Measurements from ENCODE around the gene AGAP5. TPM values are rescaled to one million over a fixed set of nuclear protein-coding genes. Genes with fewer than 3 reads are reported as not detected.
"Not testable (repeated sequence)": the region's sequence is repeated elsewhere in the genome, so short reads cannot be mapped to it uniquely, and the experiment has no call there.

The AGAP5 gene
- total and polyA plus RNA-seq, 2 donors (not counting 1 experiment from before 2014, with no cell fraction given): 1.8 to 3.1 TPM

GRCh38 chr10:73743905-73744663, 46.2 kb upstream of the AGAP5 start, which contains the start of gene SEC24C:
Gene SEC24C, plus strand, starts transcription at chr10:73744372. Its CDS starts 2,461 bp downstream, at chr10:73746833.
- Histone ChIP-seq H3K27me3 (ENCODE audit: control insufficient read depth, insufficient read depth, low read length) (no peaks in the 10 kb centered on the region), H3K4me2 (ENCODE audit: extremely low read depth, insufficient read depth, low read length) (peak within 1 kb of the TSS; percentile 86), H3K27ac (ENCODE audit: insufficient read depth, low read length) (peak within 1 kb of the TSS; percentile 93), H3K9ac (ENCODE audit: insufficient read depth, low read length) (peak within 1 kb of the TSS; percentile 86), H3K79me2 (ENCODE audit: control insufficient read depth, insufficient read depth, low read length) (peaks cover 47% of the 10 kb centered on the region), H3K4me1 (ENCODE audit: control insufficient read depth, extremely low read depth, insufficient read depth, low read length) (no peaks in the 10 kb centered on the region), H3K9me3 (ENCODE audit: control insufficient read depth, insufficient read depth, low read depth, low read length) (no peaks in the 10 kb centered on the region), H2AFZ (ENCODE audit: low read length) (peak within 1 kb of the TSS; percentile 74), H4K20me1 (ENCODE audit: control insufficient read depth, extremely low read depth, insufficient read depth, low read length) (no peaks in the 10 kb centered on the region), H3K4me3 (replicated peaks in 1 of 4; ENCODE audit: control extremely low read depth in 1 of 4, insufficient read depth in 1 of 4, low read depth in 3 of 4, low read length in 4 of 4) (peak within 1 kb of the TSS; percentile 85 to 99 (median 94)), H3K36me3 (ENCODE audit: control insufficient read depth, insufficient read depth, low read length) (peaks cover 8% of the 10 kb centered on the region)
- peak; percentile 93 to 97 for DNase-seq (ENCODE audit: low read depth in 2 of 2)
- TF ChIP-seq EZH2 (IDR thresholded peaks at IDR 0.05; ENCODE audit: low read length, missing control alignments) (no peak), CTCF (conservative IDR thresholded peaks at IDR 0.05 in 1 of 2, IDR thresholded peaks at IDR 0.05 in 1 of 2; ENCODE audit: low read depth in 1 of 2, low read length in 2 of 2) (no peak)

GRCh38 chr10:73743327-73743904, 45.5 kb upstream of the AGAP5 start:
- peak overlapping the region; percentile 70 for H3K4me2 ChIP-seq (ENCODE audit: extremely low read depth, insufficient read depth, low read length)
- peaks cover 8% of the 10 kb centered on the region for H3K36me3 ChIP-seq (ENCODE audit: control insufficient read depth, insufficient read depth, low read length)
- H3K9me3 ChIP-seq (ENCODE audit: control insufficient read depth, insufficient read depth, low read depth, low read length): no peaks in the 10 kb centered on the region
- H4K20me1 ChIP-seq (ENCODE audit: control insufficient read depth, extremely low read depth, insufficient read depth, low read length): no peaks in the 10 kb centered on the region
- peak overlapping the region; percentile 85 to 99 (median 94) for H3K4me3 ChIP-seq (replicated peaks in 1 of 4; ENCODE audit: control extremely low read depth in 1 of 4, insufficient read depth in 1 of 4, low read depth in 3 of 4, low read length in 4 of 4)
- H3K79me2 ChIP-seq (ENCODE audit: control insufficient read depth, insufficient read depth, low read length): peaks cover 44% of the 10 kb centered on the region
- no peaks in the 10 kb centered on the region for H3K27me3 ChIP-seq (ENCODE audit: control insufficient read depth, insufficient read depth, low read length)
- no peaks in the 10 kb centered on the region for H3K4me1 ChIP-seq (ENCODE audit: control insufficient read depth, extremely low read depth, insufficient read depth, low read length)
- H3K9ac ChIP-seq (ENCODE audit: insufficient read depth, low read length): peak overlapping the region; percentile 86
- DNase-seq (ENCODE audit: low read depth in 2 of 2): no peak
- TF ChIP-seq CTCF (conservative IDR thresholded peaks at IDR 0.05 in 1 of 2, IDR thresholded peaks at IDR 0.05 in 1 of 2; ENCODE audit: low read depth in 1 of 2, low read length in 2 of 2) (no peak), EZH2 (IDR thresholded peaks at IDR 0.05; ENCODE audit: low read length, missing control alignments) (no peak)
- H2AFZ ChIP-seq (ENCODE audit: low read length): no peak overlapping the region
- peak overlapping the region; percentile 93 for H3K27ac ChIP-seq (ENCODE audit: insufficient read depth, low read length)

- Histone ChIP-seq H3K36me3 (ENCODE audit: control insufficient read depth, insufficient read depth, low read length) (peaks cover 8% of the 10 kb centered on the region), H3K4me3 (replicated peaks in 1 of 4; ENCODE audit: control extremely low read depth in 1 of 4, insufficient read depth in 1 of 4, low read depth in 3 of 4, low read length in 4 of 4) (no peak overlapping the region), H3K9me3 (ENCODE audit: control insufficient read depth, insufficient read depth, low read depth, low read length) (no peaks in the 10 kb centered on the region), H3K27ac (ENCODE audit: insufficient read depth, low read length) (no peak overlapping the region), H3K27me3 (ENCODE audit: control insufficient read depth, insufficient read depth, low read length) (no peaks in the 10 kb centered on the region), H2AFZ (ENCODE audit: low read length) (no peak overlapping the region), H3K79me2 (ENCODE audit: control insufficient read depth, insufficient read depth, low read length) (peaks cover 42% of the 10 kb centered on the region), H3K9ac (ENCODE audit: insufficient read depth, low read length) (no peak overlapping the region), H3K4me1 (ENCODE audit: control insufficient read depth, extremely low read depth, insufficient read depth, low read length) (no peaks in the 10 kb centered on the region), H3K4me2 (ENCODE audit: extremely low read depth, insufficient read depth, low read length) (no peak overlapping the region), H4K20me1 (ENCODE audit: control insufficient read depth, extremely low read depth, insufficient read depth, low read length) (no peaks in the 10 kb centered on the region)
- no peak for DNase-seq (ENCODE audit: low read depth in 2 of 2)
- TF ChIP-seq CTCF (conservative IDR thresholded peaks at IDR 0.05 in 1 of 2, IDR thresholded peaks at IDR 0.05 in 1 of 2; ENCODE audit: low read depth in 1 of 2, low read length in 2 of 2): no peak
- TF ChIP-seq EZH2 (IDR thresholded peaks at IDR 0.05; ENCODE audit: low read length, missing control alignments): no peak
Observed at GRCh38 chr10:73742454-73742734, 44.5 kb upstream of the AGAP5 start.

- H4K20me1 ChIP-seq (ENCODE audit: control insufficient read depth, extremely low read depth, insufficient read depth, low read length); DNase-seq (ENCODE audit: low read depth in 2 of 2); H3K27ac ChIP-seq (ENCODE audit: insufficient read depth, low read length); H3K36me3 ChIP-seq (ENCODE audit: control insufficient read depth, insufficient read depth, low read length); H2AFZ ChIP-seq (ENCODE audit: low read length); H3K4me1 ChIP-seq (ENCODE audit: control insufficient read depth, extremely low read depth, insufficient read depth, low read length); H3K27me3 ChIP-seq (ENCODE audit: control insufficient read depth, insufficient read depth, low read length); H3K4me2 ChIP-seq (ENCODE audit: extremely low read depth, insufficient read depth, low read length); H3K9me3 ChIP-seq (ENCODE audit: control insufficient read depth, insufficient read depth, low read depth, low read length); H3K9ac ChIP-seq (ENCODE audit: insufficient read depth, low read length); H3K4me3 ChIP-seq (replicated peaks in 1 of 4; ENCODE audit: control extremely low read depth in 1 of 4, insufficient read depth in 1 of 4, low read depth in 3 of 4, low read length in 4 of 4): not testable (repeated sequence)
- H3K79me2 ChIP-seq (ENCODE audit: control insufficient read depth, insufficient read depth, low read length): peaks cover 27% of the 10 kb centered on the region
Observed at GRCh38 chr10:73740501-73741254, 42.8 kb upstream of the AGAP5 start.

All from fibroblast of lung (primary cell).